GM12878 (cell line): Measurements from ENCODE around the gene NBPF3. TPM values are rescaled to one million over a fixed set of nuclear protein-coding genes. Genes with fewer than 3 reads are reported as not detected.

Source experiments
- ATAC-seq: fragments of 200-7000 bp; cut with Tn5 transposase; 3 replicates; pipeline ENCODE4 v1.9.1; 2020; ENCODE audit warnings: mild to moderate bottlenecking, moderate library complexity
- BruUV-seq: library from RNA; stranded (reverse); fragments of 400-500 nt; replicated peaks from 2 replicates; lab custom pipeline; 2021; lab: Mats Ljungman, UMichigan
- CTCF ChIA-PET: fragments of 300-600 bp; sonication (Branson Sonifier 250); formaldehyde crosslinking; extraction: SDS; loops from one replicate; lab custom pipeline; 2021; ENCODE audit warnings: inconsistent platforms; lab: Yijun Ruan, JAX
- POLR2A ChIA-PET: fragments of 350-600 bp; formaldehyde crosslinking; extraction: SDS; loops from one replicate; lab custom pipeline; 2021; ENCODE audit warnings: inconsistent platforms; lab: Charles Lee
- RAD21 ChIA-PET: fragments of 300-600 bp; sonication (Branson Sonifier 250); formaldehyde crosslinking; loops from one replicate; lab custom pipeline; 2023; ENCODE audit warnings: antibody characterized with exemption; ENCODE audit not compliant: unreplicated experiment; lab: Charles Lee
- SMC1A ChIA-PET: fragments of 300-600 bp; sonication (Branson Sonifier 250); formaldehyde crosslinking; loops from one replicate; lab custom pipeline; 2023; ENCODE audit not compliant: unreplicated experiment, uncharacterized antibody; lab: Charles Lee
- DNase-seq: peaks from one replicate; pipeline ENCODE4 v3.0.0-alpha.2; 2011; ENCODE audit warnings: low read depth, low spot score
- FAIRE-seq: peaks from 3 replicates; lab custom pipeline; 2011; peaks lifted over from hg19 to GRCh38; lab: Jason Lieb, UNC
- H2AFZ ChIP-seq: 2 replicates; pipeline ENCODE4 v1.6.0; 2011; ENCODE audit warnings: low read depth, low read length, control low read depth; ENCODE audit not compliant: control insufficient read depth
- H3K27ac ChIP-seq: 2 replicates; pipeline ENCODE4 v1.5.1; 2011; ENCODE audit warnings: control low read depth; ENCODE audit not compliant: control insufficient read depth, insufficient read depth
- H3K27me3 ChIP-seq, 2 experiments: replicated peaks in 1 of 2; 2 replicates each; pipeline versions ENCODE4 v1.6.0 to v1.6.1; 2011; ENCODE audit warnings: low read length in 1 of 2; ENCODE audit not compliant: control insufficient read depth in 2 of 2, insufficient read depth in 2 of 2
- H3K36me3 ChIP-seq, 2 experiments: 2 replicates each; pipeline ENCODE4 v1.5.1; 2011; ENCODE audit warnings: low read length in 1 of 2; ENCODE audit not compliant: control insufficient read depth in 2 of 2, insufficient read depth in 2 of 2
- H3K4me1 ChIP-seq: 2 replicates; pipeline ENCODE4 v1.6.1; 2011; ENCODE audit warnings: mild to moderate bottlenecking, low read length, moderate library complexity, mixed read lengths; ENCODE audit not compliant: control insufficient read depth, insufficient read depth
- H3K4me2 ChIP-seq: 2 replicates; pipeline ENCODE4 v1.6.0; 2011; ENCODE audit warnings: control low read depth; ENCODE audit not compliant: control insufficient read depth, insufficient read depth
- H3K4me3 ChIP-seq: fragments of 200-600 bp; sonication (generic); 2 replicates; pipeline ENCODE4 v1.5.1; 2016
- H3K79me2 ChIP-seq: 2 replicates; pipeline ENCODE4 v1.6.0; 2011; ENCODE audit warnings: low read length; ENCODE audit not compliant: control insufficient read depth, insufficient read depth
- H3K9ac ChIP-seq: 2 replicates; pipeline ENCODE4 v1.8.0; 2011; ENCODE audit warnings: low read length, control low read depth, mixed read lengths; ENCODE audit not compliant: control insufficient read depth, insufficient read depth
- H3K9me3 ChIP-seq: replicated peaks from 3 replicates; pipeline ENCODE4 v1.5.1; 2011; ENCODE audit warnings: mild to moderate bottlenecking, low read length; ENCODE audit not compliant: control insufficient read depth, insufficient read depth
- H4K20me1 ChIP-seq: 2 replicates; pipeline ENCODE4 v1.6.0; 2011; ENCODE audit not compliant: control insufficient read depth, insufficient read depth
- CBFB ChIP-seq: IDR thresholded peaks from 2 replicates; pipeline ENCODE4 v1.6.1; 2016; ENCODE audit warnings: antibody characterized with exemption, low read depth
- CEBPB ChIP-seq, 2 experiments: fragments of 150-350 bp in 1 of 2; IDR thresholded peaks; 2 replicates each; pipeline ENCODE4 v1.6.1; 2012 to 2014; ENCODE audit warnings: low read depth in 2 of 2, low read length in 2 of 2, borderline replicate concordance in 1 of 2, inconsistent platforms in 1 of 2
- CREM ChIP-seq: IDR thresholded peaks from 2 replicates; pipeline ENCODE4 v1.6.1; 2014; ENCODE audit warnings: antibody characterized with exemption, low read depth
- CTCF ChIP-seq, 3 experiments: IDR thresholded peaks in 2 of 3; conservative IDR thresholded peaks in 1 of 3; 2 replicates each; pipeline ENCODE4 v1.5.1; 2011; ENCODE audit warnings: low read depth in 3 of 3, low read length in 3 of 3, mild to moderate bottlenecking in 3 of 3, control low read depth in 2 of 3, moderate library complexity in 2 of 3, inconsistent platforms in 1 of 3, mixed read lengths in 1 of 3; ENCODE audit not compliant: control insufficient read depth in 2 of 3, insufficient read depth in 1 of 3; ENCODE audit errors: extremely low read depth in 1 of 3
- ESRRA ChIP-seq: IDR thresholded peaks from 2 replicates; pipeline ENCODE4 v1.6.1; 2012; ENCODE audit warnings: mild to moderate bottlenecking, low read length, improper control_type of control experiment
- NFXL1 ChIP-seq: fragments of 450-650 bp; IDR thresholded peaks from 2 replicates; pipeline ENCODE4 v1.6.1; 2017; ENCODE audit warnings: antibody characterized with exemption, mild to moderate bottlenecking, borderline replicate concordance
- PAX8 ChIP-seq: fragments of 450-650 bp; IDR thresholded peaks from 2 replicates; pipeline ENCODE4 v1.6.1; 2017; ENCODE audit warnings: mild to moderate bottlenecking, moderate library complexity
- SIX5 ChIP-seq: IDR thresholded peaks from 2 replicates; pipeline ENCODE4 v1.6.1; 2011; ENCODE audit warnings: mild to moderate bottlenecking, low read depth, low read length, moderate library complexity; ENCODE audit not compliant: severe bottlenecking
- SMAD5 ChIP-seq: IDR thresholded peaks from 2 replicates; pipeline ENCODE4 v1.6.1; 2016; ENCODE audit warnings: antibody characterized with exemption, low read depth
- SMC3 ChIP-seq: IDR thresholded peaks from 2 replicates; pipeline ENCODE4 v1.6.1; 2011; ENCODE audit warnings: low read length, improper control_type of control experiment, borderline replicate concordance
- SUZ12 ChIP-seq: fragments of 200-600 bp; sonication (generic); IDR thresholded peaks from one replicate; pipeline ENCODE4 v1.6.1; 2018; ENCODE audit warnings: antibody characterized with exemption, mild to moderate bottlenecking; ENCODE audit not compliant: unreplicated experiment
- ZBED1 ChIP-seq: IDR thresholded peaks from 2 replicates; pipeline ENCODE4 v1.6.1; 2016; ENCODE audit warnings: borderline replicate concordance
- ZNF207 ChIP-seq: fragments of 450-650 bp; IDR thresholded peaks from 2 replicates; pipeline ENCODE4 v1.6.1; 2014; ENCODE audit warnings: antibody characterized with exemption, mild to moderate bottlenecking, borderline replicate concordance
- WGBS: methylation state at CpG from one replicate; pipeline ENCODE4 v1.1.6; 2016; ENCODE audit warnings: low lambda C conversion rate; ENCODE audit not compliant: insufficient replicate concordance, insufficient coverage; ENCODE audit errors: missing lambda C conversion rate; 5-methylcytosine and 5-hydroxymethylcytosine counted together
- in situ Hi-C: fragments of 300-500 bp; cut with MboI; formaldehyde crosslinking; loops from 9 replicates; pipeline ENCODE4 v1.14.3; 2018; ENCODE audit warnings: mixed read lengths
- intact Hi-C: fragments of 100-400 bp; cut with micrococcal nuclease; formaldehyde crosslinking; loops from one replicate; pipeline ENCODE4 v1.14.2; 2022; ENCODE audit not compliant: unreplicated experiment
- polyA plus RNA-seq, 11 experiments: library from polyadenylated mRNA; depleted of rRNA in 4 of 11; unstranded in 6 of 11; stranded (reverse) in 5 of 11; fragments of >200 nt; fragmentation: Nextera tagmentation in 4 of 11; fragmentation: Illumina TruSeq in 1 of 11; extraction: Ambion mirVana in 4 of 11; extraction: Trizol in 1 of 11; gene quantifications; 1 replicate in 1 of 11; 2 replicates in 10 of 11; pipeline versions ENCODE4 v1.2.1 to v1.2.3, GENCODE V29; 2011 to 2016; ENCODE audit warnings: inconsistent platforms in 2 of 11, missing spikeins in 2 of 11, low read depth in 1 of 11
- total RNA-seq, 4 experiments: library from RNA; depleted of rRNA in 3 of 4; stranded (reverse); fragments of >200 nt in 3 of 4; fragmentation: Illumina TruSeq in 1 of 4; extraction: Trizol in 1 of 4; gene quantifications; 2 replicates each; pipeline versions ENCODE4 v1.2.1 to v1.2.3, GENCODE V29; 2013 to 2021
- TF ChIP-seq, protein P1 (sequence below): fragments of 450-650 bp; IDR thresholded peaks from 2 replicates; pipeline ENCODE4 v1.6.1; 2017; ENCODE audit warnings: borderline replicate concordance

NBPF3 gene
- total and polyA plus RNA-seq, 10 of the 15 experiments (the other 5 are each of a cell fraction or from before 2014, with no cell fraction given) = 0.56 to 4.4 (median 2.7) TPM

DNA sequence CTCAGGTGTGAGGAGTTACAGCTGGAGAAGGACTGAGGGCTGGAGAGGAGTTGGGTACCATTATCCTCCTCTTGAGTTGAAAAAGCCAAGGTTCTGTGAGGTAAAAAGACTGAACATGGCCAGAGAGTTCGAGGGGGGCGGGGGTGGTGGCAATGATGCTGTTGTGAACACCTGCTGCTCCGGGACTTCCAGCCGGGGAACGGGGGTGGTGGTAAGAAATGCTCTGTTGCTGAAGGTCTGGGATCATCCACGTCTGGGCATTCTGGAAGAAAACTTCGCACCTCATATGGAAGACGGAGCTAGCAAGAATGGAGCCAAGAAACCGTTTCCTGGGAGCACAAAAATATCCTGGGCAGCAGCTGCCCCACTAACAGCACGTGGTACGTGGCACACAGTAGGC is 49.2 kb downstream of the NBPF3 start:
- ATAC-seq = no peak
- intact Hi-C loops (no loop called here), in situ Hi-C loops (no loop called here)
- POLR2A ChIA-PET = no interaction called here
- H3K4me2 ChIP-seq = no peak overlapping the region
- H3K27ac ChIP-seq = no peak overlapping the region
- no peak overlapping the region for H3K4me3 ChIP-seq
- WGBS = 75% methylated on average over 11 of the region's 11 CpGs
- TF ChIP-seq SMAD5 = no peak
- no peak for TF ChIP-seq CTCF (IDR thresholded peaks at IDR 0.05 in 2 of 3, conservative IDR thresholded peaks at IDR 0.05 in 1 of 3; ENCODE audit: control insufficient read depth in 2 of 3, extremely low read depth in 1 of 3, insufficient read depth in 1 of 3, low read depth in 3 of 3, low read length in 3 of 3)
- no peak for TF ChIP-seq NFXL1
- no peak for TF ChIP-seq ZBED1
- TF ChIP-seq CBFB = no peak
- TF ChIP-seq SUZ12 = no peak
- TF ChIP-seq ZNF207 = no peak
- no peak for TF ChIP-seq CREM
- no peak for TF ChIP-seq PAX8
- TF ChIP-seq ESRRA = no peak
- TF ChIP-seq CEBPB (IDR thresholded peaks at IDR 0.05; ENCODE audit: borderline replicate concordance in 1 of 2, low read depth in 2 of 2, low read length in 2 of 2) = no peak
- TF ChIP-seq, protein P1, sequence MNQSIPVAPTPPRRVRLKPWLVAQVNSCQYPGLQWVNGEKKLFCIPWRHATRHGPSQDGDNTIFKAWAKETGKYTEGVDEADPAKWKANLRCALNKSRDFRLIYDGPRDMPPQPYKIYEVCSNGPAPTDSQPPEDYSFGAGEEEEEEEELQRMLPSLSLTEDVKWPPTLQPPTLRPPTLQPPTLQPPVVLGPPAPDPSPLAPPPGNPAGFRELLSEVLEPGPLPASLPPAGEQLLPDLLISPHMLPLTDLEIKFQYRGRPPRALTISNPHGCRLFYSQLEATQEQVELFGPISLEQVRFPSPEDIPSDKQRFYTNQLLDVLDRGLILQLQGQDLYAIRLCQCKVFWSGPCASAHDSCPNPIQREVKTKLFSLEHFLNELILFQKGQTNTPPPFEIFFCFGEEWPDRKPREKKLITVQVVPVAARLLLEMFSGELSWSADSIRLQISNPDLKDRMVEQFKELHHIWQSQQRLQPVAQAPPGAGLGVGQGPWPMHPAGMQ = no peak
- TF ChIP-seq SMC3 = no peak
- TF ChIP-seq SIX5 = no peak
- TF ChIP-seq, all 136 proteins: peak for 0
- DNase-seq (no peak), FAIRE-seq (no peak)
- SMC1A ChIA-PET = interaction anchor here (0.6 kb wide), 1 partner anchor 329 kb away, joined by 3 read pairs; no protein-coding TSS in a partner anchor
- CTCF ChIA-PET = interaction anchor here (0.9 to 3.7 kb wide), 7 partner anchors 11 to 119 kb away, joined by 3 to 34 read pairs (median 4); no protein-coding TSS in a partner anchor
- RAD21 ChIA-PET = interaction anchor here (1.1 kb wide), 1 partner anchor 95 kb away, joined by 3 read pairs; no protein-coding TSS in a partner anchor
- BruUV-seq = no TSS peak
- no peaks in the 10 kb centered on the region; the same call in 2 of the 3 replicates for H3K9me3 ChIP-seq
- H2AFZ ChIP-seq = no peak overlapping the region
- H3K79me2 ChIP-seq = no peaks in the 10 kb centered on the region
- H4K20me1 ChIP-seq = no peaks in the 10 kb centered on the region
- no peak overlapping the region for H3K9ac ChIP-seq
- H3K4me1 ChIP-seq = peaks cover 3% of the 10 kb centered on the region
- H3K36me3 ChIP-seq = no peaks in the 10 kb centered on the region
- H3K27me3 ChIP-seq = no peaks in the 10 kb centered on the region; a peak in 1 of 4 replicates
